HCT116 (cell line): ENCODE results near the gene TRAPPC12.

Experiments used
- CTCF ChIP-seq, 3 experiments: fragments of 200-600 bp in 1 of 3; sonication (generic) in 1 of 3; IDR thresholded peaks in 2 of 3; conservative IDR thresholded peaks in 1 of 3; 2 replicates each; pipeline ENCODE4 v1.5.1; 2012 to 2017; ENCODE audit warnings: low read depth in 2 of 3, low read length in 2 of 3, antibody characterized with exemption in 1 of 3, borderline replicate concordance in 1 of 3, control low read depth in 1 of 3, mild to moderate bottlenecking in 1 of 3, mixed read lengths in 1 of 3, mixed run types in 1 of 3, moderate library complexity in 1 of 3; ENCODE audit not compliant: insufficient read depth in 1 of 3
- FOSL1 ChIP-seq: IDR thresholded peaks from 2 replicates; pipeline ENCODE4 v1.6.1; 2012; ENCODE audit warnings: low read depth
- SP1 ChIP-seq: IDR thresholded peaks from 2 replicates; pipeline ENCODE4 v1.6.1; 2012; ENCODE audit warnings: low read depth
- YY1 ChIP-seq: IDR thresholded peaks from 2 replicates; pipeline ENCODE4 v1.6.1; 2011; ENCODE audit warnings: low read length, low read depth, moderate library complexity, mild to moderate bottlenecking; ENCODE audit not compliant: insufficient replicate concordance; ENCODE audit errors: extremely low read depth
- TF ChIP-seq, protein P1 (sequence below): IDR thresholded peaks from 2 replicates; pipeline ENCODE4 v1.6.1; 2012; ENCODE audit warnings: low read depth

GRCh38 chr2:3443083-3443482 is 63.6 kb downstream of the TRAPPC12 start:
- TF ChIP-seq CTCF (IDR thresholded peaks at IDR 0.05 in 2 of 3, conservative IDR thresholded peaks at IDR 0.05 in 1 of 3; ENCODE audit: borderline replicate concordance in 1 of 3, insufficient read depth in 1 of 3, low read depth in 2 of 3, low read length in 2 of 3) (no peak), YY1 (no peak), FOSL1 (no peak), SP1 (no peak)
- TF ChIP-seq, protein P1, sequence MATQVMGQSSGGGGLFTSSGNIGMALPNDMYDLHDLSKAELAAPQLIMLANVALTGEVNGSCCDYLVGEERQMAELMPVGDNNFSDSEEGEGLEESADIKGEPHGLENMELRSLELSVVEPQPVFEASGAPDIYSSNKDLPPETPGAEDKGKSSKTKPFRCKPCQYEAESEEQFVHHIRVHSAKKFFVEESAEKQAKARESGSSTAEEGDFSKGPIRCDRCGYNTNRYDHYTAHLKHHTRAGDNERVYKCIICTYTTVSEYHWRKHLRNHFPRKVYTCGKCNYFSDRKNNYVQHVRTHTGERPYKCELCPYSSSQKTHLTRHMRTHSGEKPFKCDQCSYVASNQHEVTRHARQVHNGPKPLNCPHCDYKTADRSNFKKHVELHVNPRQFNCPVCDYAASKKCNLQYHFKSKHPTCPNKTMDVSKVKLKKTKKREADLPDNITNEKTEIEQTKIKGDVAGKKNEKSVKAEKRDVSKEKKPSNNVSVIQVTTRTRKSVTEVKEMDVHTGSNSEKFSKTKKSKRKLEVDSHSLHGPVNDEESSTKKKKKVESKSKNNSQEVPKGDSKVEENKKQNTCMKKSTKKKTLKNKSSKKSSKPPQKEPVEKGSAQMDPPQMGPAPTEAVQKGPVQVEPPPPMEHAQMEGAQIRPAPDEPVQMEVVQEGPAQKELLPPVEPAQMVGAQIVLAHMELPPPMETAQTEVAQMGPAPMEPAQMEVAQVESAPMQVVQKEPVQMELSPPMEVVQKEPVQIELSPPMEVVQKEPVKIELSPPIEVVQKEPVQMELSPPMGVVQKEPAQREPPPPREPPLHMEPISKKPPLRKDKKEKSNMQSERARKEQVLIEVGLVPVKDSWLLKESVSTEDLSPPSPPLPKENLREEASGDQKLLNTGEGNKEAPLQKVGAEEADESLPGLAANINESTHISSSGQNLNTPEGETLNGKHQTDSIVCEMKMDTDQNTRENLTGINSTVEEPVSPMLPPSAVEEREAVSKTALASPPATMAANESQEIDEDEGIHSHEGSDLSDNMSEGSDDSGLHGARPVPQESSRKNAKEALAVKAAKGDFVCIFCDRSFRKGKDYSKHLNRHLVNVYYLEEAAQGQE: no peak
